WI38 (cell line): ENCODE data around the gene NDUFV2.
A peak's percentile ranks its signal among the peaks of the same experiment; 100 is the strongest.

Experiments used
- H3K4me3 ChIP-seq: 2 replicates; pipeline ENCODE4 v1.5.1; 2011; ENCODE audit warnings: low read depth, mild to moderate bottlenecking, control low read depth, low read length
- TF ChIP-seq, protein P1 (sequence below): IDR thresholded peaks from 2 replicates; pipeline ENCODE4 v1.5.1; 2012; ENCODE audit warnings: low read depth, mild to moderate bottlenecking, control low read depth, low read length

NDUFV2 gene

DNA sequence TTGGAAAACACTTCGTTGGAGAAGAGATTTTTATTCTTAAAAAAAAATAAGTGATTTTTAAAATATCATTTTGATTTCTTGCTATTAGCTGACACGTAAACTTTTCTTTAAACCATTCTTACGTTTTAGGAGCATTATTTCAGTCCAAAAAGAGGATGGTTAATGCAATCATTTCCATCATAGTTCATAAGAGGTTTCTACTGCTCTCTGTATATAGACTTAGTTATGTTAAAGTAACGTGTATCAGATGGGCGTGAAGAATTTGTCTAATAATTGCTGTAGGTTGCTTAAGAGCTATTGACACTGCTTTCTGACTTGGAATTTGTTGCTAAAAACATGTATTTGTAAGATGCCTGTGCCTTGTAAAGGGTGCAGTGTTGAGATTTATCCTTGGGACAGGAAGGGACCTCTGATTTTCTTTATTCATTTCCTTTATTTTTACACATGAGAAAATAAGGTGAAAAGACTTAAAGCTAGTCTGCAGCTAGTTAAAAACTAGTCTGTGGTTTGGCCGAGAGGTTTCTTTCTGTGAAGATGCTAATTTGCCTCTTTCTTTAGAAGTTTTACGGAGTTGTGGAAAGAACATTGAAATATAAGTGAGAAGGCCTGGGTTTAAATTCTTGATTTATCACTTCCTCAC is 37.0 kb downstream of the NDUFV2 start:
- H3K4me3 ChIP-seq, result peak overlapping the region; percentile 17
- TF ChIP-seq, protein P1, sequence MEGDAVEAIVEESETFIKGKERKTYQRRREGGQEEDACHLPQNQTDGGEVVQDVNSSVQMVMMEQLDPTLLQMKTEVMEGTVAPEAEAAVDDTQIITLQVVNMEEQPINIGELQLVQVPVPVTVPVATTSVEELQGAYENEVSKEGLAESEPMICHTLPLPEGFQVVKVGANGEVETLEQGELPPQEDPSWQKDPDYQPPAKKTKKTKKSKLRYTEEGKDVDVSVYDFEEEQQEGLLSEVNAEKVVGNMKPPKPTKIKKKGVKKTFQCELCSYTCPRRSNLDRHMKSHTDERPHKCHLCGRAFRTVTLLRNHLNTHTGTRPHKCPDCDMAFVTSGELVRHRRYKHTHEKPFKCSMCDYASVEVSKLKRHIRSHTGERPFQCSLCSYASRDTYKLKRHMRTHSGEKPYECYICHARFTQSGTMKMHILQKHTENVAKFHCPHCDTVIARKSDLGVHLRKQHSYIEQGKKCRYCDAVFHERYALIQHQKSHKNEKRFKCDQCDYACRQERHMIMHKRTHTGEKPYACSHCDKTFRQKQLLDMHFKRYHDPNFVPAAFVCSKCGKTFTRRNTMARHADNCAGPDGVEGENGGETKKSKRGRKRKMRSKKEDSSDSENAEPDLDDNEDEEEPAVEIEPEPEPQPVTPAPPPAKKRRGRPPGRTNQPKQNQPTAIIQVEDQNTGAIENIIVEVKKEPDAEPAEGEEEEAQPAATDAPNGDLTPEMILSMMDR, result no peak

DNA sequence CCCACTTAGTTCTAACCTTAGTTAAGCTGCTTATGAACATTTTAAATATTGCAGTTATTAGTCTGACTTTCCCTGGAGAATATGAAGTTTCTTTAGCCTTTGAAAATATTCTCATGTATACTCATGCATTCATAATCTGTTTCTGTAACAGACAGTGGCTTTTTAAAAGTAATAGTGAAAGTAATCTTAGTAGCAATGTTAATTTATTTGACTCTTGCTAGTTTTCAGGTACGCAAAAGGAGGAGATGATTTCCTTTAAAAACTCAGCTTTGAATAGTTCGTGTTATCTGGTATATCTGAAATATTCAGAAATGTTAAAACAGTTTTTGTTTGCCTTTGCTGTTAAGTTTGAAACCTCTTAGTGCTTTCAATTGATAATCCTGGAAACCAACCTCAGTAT is 37.9 kb downstream of the NDUFV2 start:
- H3K4me3 ChIP-seq, result no peak overlapping the region

DNA sequence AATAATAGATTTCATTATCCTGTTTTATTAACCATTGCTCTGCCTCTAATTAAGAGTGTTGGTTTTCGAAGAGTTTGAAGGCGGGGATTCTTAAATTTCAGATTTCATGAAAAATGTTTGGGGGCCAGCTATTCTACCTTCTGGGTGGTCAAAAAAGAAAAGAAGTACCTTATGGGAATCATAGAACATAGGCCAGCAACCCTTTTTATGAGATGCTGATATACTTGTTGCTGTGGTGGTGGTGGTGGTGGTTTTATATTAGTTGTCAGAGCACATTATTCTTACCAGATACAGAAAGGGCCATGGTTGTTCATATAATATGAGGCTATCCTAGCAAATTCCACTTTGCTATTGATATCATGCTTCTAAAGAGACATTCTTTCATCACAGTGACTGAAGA is 38.5 kb downstream of the NDUFV2 start:
- H3K4me3 ChIP-seq, result no peak overlapping the region
- TF ChIP-seq, protein P1, result no peak

More for the DNA sequence above, 37.9 kb downstream of the NDUFV2 start:
- TF ChIP-seq, protein P1, result no peak

DNA sequence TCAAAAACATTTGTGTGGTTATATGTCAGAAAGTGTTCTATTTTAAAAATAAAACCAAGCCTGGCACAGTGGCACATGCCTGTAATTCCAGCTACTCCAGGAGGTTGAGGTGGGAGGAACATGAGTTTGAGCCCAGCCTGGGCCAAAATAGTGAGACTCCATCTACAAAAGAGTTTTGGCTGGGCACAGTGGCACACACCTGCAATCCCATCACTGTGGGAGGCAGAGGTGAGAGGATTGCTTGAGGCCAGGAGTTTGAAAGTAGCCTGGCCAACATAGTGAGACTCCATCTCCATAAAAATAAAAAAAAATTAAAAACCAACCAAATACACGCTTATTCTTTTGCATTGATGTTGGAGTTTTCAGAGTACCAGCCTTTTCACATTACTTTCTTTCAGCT is 43.7 kb downstream of the NDUFV2 start:
- no peak overlapping the region for H3K4me3 ChIP-seq
- TF ChIP-seq, protein P1, result no peak

DNA sequence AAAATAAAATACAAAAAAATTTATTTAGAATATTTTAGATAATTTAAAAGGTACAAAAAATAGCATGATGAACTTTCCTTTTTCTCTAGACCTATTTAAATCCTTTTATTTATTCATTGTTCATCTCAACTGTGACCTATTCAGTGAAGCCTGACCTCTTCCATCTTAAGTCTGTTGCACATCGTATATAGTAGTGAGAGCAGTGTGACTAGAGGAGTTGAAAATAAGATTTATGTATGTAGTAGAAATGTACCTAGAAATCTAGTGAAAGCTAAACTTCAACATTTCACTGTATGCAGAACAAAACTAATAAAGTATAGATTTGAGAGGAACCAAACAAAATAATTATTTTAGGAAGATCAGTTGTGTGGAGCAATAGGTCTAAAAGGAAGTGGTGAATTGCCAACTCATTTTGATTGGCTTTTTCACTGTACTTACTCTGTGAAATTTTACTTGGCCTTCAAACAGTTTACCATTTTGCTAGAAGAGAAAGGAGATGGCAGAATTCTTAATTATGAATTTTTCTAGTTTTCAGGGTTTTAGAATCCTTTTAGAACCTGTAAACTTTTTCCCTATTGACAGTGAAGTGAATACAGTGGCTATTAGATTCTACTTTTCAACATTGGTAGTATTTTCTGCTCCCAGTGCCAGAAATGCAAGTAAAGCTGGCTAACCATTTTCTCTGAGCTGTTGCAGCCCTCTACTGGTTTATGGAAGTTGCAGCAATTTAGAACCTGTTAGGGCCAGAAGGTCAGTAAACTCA is 45.1 kb downstream of the NDUFV2 start:
- no peak overlapping the region for H3K4me3 ChIP-seq
- TF ChIP-seq, protein P1, result peak; percentile 46

DNA sequence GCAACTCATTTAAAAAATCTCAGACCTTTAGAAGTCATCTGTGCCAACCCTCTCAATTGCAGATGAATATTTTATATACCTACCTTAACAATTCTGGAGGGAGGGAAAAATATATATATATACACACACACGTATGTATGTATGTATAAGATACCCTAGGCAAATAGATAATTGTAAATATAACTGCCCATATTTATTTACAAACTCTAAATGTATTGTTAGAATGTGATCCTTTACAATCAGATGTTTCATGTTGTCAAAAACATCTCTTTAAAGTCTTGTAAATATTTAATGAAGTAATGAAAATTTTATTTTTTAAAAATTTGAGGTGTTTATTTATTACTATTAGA is 45.7 kb downstream of the NDUFV2 start:
- TF ChIP-seq, protein P1, result no peak
- H3K4me3 ChIP-seq, result no peak overlapping the region

DNA sequence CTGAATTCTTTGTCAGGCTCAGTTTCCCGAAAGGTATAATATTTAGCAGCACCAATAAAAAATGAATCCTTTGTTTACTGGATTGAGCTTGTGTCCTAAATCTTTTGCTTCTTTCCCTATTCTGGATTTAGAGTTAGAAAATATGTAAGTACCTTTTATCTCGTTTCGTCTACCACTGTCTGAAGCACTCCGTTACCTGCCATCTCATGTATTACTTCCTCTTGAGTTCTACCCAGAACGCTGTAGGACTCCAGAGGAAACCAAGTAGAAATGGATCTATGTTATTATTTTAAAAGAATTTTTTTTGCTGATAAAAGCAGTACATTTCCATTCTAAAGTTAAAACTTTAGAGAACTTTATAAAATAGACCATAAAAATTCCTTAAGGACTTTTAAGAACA is 47.6 kb downstream of the NDUFV2 start:
- TF ChIP-seq, protein P1, result no peak
- no peak overlapping the region for H3K4me3 ChIP-seq
